ENCODE data around the gene GULP1.

GULP1 gene

GRCh38 chr2:188634656-188635055, 343.0 kb downstream of the GULP1 start:
- DNase-seq: no peak

Data from nucleus accumbens (tissue), 56 donors.